Smooth muscle cell (in vitro differentiated cells): Measurements from ENCODE around the gene WDR4. TPM values are rescaled to one million over a fixed set of nuclear protein-coding genes. Genes with fewer than 3 reads are reported as not detected.

ENCODE experiments used
- DNase-seq: peaks from one replicate; lab custom pipeline; 2025; ENCODE audit not compliant: unreplicated experiment; lab: John Stamatoyannopoulos, UW
- H2AFZ ChIP-seq: fragments of 200-600 bp; sonication (generic); 2 replicates; pipeline ENCODE4 v1.6.0; 2016; ENCODE audit warnings: antibody characterized with exemption, low read depth, mild to moderate bottlenecking
- H3F3A ChIP-seq: fragments of 200-600 bp; sonication (generic); 2 replicates; pipeline ENCODE4 v1.6.0; 2017; ENCODE audit warnings: antibody characterized with exemption, low read depth
- H3K27ac ChIP-seq: fragments of 200-600 bp; sonication (generic); 2 replicates; pipeline ENCODE4 v1.5.1; 2016; ENCODE audit warnings: low read depth, mild to moderate bottlenecking
- H3K27me3 ChIP-seq: fragments of 200-600 bp; sonication (generic); 2 replicates; pipeline ENCODE4 v1.6.1; 2016; ENCODE audit warnings: low read depth, mild to moderate bottlenecking
- H3K36me3 ChIP-seq: fragments of 200-600 bp; sonication (generic); 2 replicates; pipeline ENCODE4 v1.5.1; 2016; ENCODE audit warnings: low read depth
- H3K4me1 ChIP-seq: fragments of 200-600 bp; sonication (generic); 2 replicates; pipeline ENCODE4 v1.5.1; 2016; ENCODE audit warnings: low read depth
- H3K4me2 ChIP-seq: fragments of 200-600 bp; sonication (generic); 2 replicates; pipeline ENCODE4 v1.6.0; 2016; ENCODE audit warnings: mild to moderate bottlenecking
- H3K4me3 ChIP-seq: fragments of 200-600 bp; sonication (generic); 2 replicates; pipeline ENCODE4 v1.5.1; 2016; ENCODE audit warnings: mild to moderate bottlenecking
- H3K79me2 ChIP-seq: fragments of 200-600 bp; sonication (generic); 2 replicates; pipeline ENCODE4 v1.6.0; 2016; ENCODE audit warnings: low read depth, mild to moderate bottlenecking
- H3K9ac ChIP-seq: fragments of 200-600 bp; sonication (generic); 2 replicates; pipeline ENCODE4 v1.6.0; 2016; ENCODE audit warnings: low read depth
- H3K9me3 ChIP-seq: fragments of 200-600 bp; sonication (generic); replicated peaks from 2 replicates; pipeline ENCODE4 v1.5.1; 2016; ENCODE audit warnings: low read depth
- H4K20me1 ChIP-seq: fragments of 200-600 bp; sonication (generic); 2 replicates; pipeline ENCODE4 v1.6.0; 2016; ENCODE audit warnings: low read depth
- CTCF ChIP-seq: fragments of 200-600 bp; sonication (generic); IDR thresholded peaks from 2 replicates; pipeline ENCODE4 v1.5.1; 2017; ENCODE audit warnings: borderline replicate concordance, mild to moderate bottlenecking, antibody characterized with exemption; ENCODE audit not compliant: insufficient read depth, poor library complexity, severe bottlenecking
- WGBS: methylation state at CpG from one replicate; pipeline ENCODE4 v1.1.7; 2016; ENCODE audit warnings: low lambda C conversion rate; 5-methylcytosine and 5-hydroxymethylcytosine counted together
- polyA plus RNA-seq: library from polyadenylated mRNA; unstranded; fragments of >200 nt; fragmentation: Nextera tagmentation; extraction: Ambion mirVana; gene quantifications from 2 replicates; pipeline ENCODE4 v1.2.1, GENCODE V29; 2016
- total RNA-seq: library from RNA; depleted of rRNA; stranded (reverse); fragments of >200 nt; gene quantifications from 2 replicates; pipeline ENCODE4 v1.2.3, GENCODE V29; 2014

Gene WDR4
- total and polyA plus RNA-seq, 2 experiments from 2014 or later = 5.1 TPM

GRCh38 chr21:42837421-42838211 lies 41.7 kb downstream of the WDR4 start:
- no peaks in the 10 kb centered on the region for H3K9me3 ChIP-seq
- no peak overlapping the region for H3K27ac ChIP-seq
- no peaks in the 10 kb centered on the region for H3K27me3 ChIP-seq
- TF ChIP-seq CTCF = no peak
- no peak for DNase-seq
- WGBS = 97% methylated on average over 26 of the region's 42 CpGs
- no peak overlapping the region for H3K4me2 ChIP-seq
- peaks cover 4% of the 10 kb centered on the region for H3K36me3 ChIP-seq
- no peaks in the 10 kb centered on the region for H3F3A ChIP-seq
- no peak overlapping the region for H3K9ac ChIP-seq
- H4K20me1 ChIP-seq = no peaks in the 10 kb centered on the region
- H3K79me2 ChIP-seq = no peaks in the 10 kb centered on the region
- H3K4me3 ChIP-seq = no peak overlapping the region
- H2AFZ ChIP-seq = no peak overlapping the region
- peaks cover 4% of the 10 kb centered on the region for H3K4me1 ChIP-seq

GRCh38 chr21:42836767-42837301 lies 42.5 kb downstream of the WDR4 start:
- Histone ChIP-seq H3K27me3 (no peaks in the 10 kb centered on the region), H2AFZ (no peak overlapping the region), H3K9ac (no peak overlapping the region), H3K4me1 (peaks cover 4% of the 10 kb centered on the region), H4K20me1 (no peaks in the 10 kb centered on the region), H3K4me3 (no peak overlapping the region), H3F3A (no peaks in the 10 kb centered on the region), H3K4me2 (no peak overlapping the region), H3K9me3 (no peaks in the 10 kb centered on the region), H3K79me2 (no peaks in the 10 kb centered on the region), H3K27ac (no peak overlapping the region), H3K36me3 (peaks cover 4% of the 10 kb centered on the region)
- 94% methylated on average over 15 of the region's 15 CpGs for WGBS
- no peak for DNase-seq
- TF ChIP-seq CTCF = no peak

GRCh38 chr21:42836402-42836666 lies 43.0 kb downstream of the WDR4 start:
- Histone ChIP-seq H3K4me2 (no peak overlapping the region), H3K4me1 (peaks cover 4% of the 10 kb centered on the region), H4K20me1 (no peaks in the 10 kb centered on the region), H3K79me2 (no peaks in the 10 kb centered on the region), H3K9me3 (no peaks in the 10 kb centered on the region), H3K9ac (no peak overlapping the region), H3K27me3 (no peaks in the 10 kb centered on the region), H3K27ac (no peak overlapping the region), H3F3A (no peaks in the 10 kb centered on the region), H3K4me3 (no peak overlapping the region), H3K36me3 (peaks cover 4% of the 10 kb centered on the region), H2AFZ (no peak overlapping the region)
- TF ChIP-seq CTCF = no peak
- 99% methylated on average over 3 of the region's 3 CpGs for WGBS
- DNase-seq = no peak
